Measurements from ENCODE around the gene UBTD1. TPM values are rescaled to one million over a fixed set of nuclear protein-coding genes. Genes with fewer than 3 reads are reported as not detected.

UBTD1 gene
- total RNA-seq, 4 donors from 2014 or later: 0.70 to 2.5 (median 1.4) TPM; not detected in 1

DNA sequence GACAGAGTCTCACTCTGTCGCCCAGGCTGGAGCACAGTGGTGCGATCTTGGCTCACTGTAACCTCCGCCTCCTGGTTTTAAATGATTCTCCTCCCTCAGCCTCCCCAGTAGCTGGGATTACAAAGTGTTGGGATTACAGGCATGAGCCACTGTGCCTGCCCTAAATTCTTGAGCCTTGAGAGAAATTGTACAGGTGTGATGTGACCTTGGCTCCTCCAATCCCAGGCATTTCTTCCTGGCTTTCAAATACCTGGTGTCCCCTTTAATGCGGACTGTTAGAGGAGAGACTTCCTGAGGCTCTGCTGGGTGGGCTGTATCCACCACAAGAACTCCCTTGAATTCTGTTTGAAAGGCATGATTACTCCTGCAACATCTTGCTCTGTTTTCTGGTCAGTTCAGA lies 119.6 kb downstream of the UBTD1 start:
- TF ChIP-seq, protein P1, sequence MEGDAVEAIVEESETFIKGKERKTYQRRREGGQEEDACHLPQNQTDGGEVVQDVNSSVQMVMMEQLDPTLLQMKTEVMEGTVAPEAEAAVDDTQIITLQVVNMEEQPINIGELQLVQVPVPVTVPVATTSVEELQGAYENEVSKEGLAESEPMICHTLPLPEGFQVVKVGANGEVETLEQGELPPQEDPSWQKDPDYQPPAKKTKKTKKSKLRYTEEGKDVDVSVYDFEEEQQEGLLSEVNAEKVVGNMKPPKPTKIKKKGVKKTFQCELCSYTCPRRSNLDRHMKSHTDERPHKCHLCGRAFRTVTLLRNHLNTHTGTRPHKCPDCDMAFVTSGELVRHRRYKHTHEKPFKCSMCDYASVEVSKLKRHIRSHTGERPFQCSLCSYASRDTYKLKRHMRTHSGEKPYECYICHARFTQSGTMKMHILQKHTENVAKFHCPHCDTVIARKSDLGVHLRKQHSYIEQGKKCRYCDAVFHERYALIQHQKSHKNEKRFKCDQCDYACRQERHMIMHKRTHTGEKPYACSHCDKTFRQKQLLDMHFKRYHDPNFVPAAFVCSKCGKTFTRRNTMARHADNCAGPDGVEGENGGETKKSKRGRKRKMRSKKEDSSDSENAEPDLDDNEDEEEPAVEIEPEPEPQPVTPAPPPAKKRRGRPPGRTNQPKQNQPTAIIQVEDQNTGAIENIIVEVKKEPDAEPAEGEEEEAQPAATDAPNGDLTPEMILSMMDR (IDR thresholded peaks at IDR 0.05): no peak
- no peak for TF ChIP-seq POLR2A (IDR thresholded peaks at IDR 0.05)
- Histone ChIP-seq H3K9me3 (no peaks in the 10 kb centered on the region), H3K36me3 (no peaks in the 10 kb centered on the region), H3K27me3 (no peaks in the 10 kb centered on the region), H3K4me3 (no peak overlapping the region), H3K4me1 (no peaks in the 10 kb centered on the region), H3K27ac (no peak overlapping the region)
- no peak for DNase-seq

DNA sequence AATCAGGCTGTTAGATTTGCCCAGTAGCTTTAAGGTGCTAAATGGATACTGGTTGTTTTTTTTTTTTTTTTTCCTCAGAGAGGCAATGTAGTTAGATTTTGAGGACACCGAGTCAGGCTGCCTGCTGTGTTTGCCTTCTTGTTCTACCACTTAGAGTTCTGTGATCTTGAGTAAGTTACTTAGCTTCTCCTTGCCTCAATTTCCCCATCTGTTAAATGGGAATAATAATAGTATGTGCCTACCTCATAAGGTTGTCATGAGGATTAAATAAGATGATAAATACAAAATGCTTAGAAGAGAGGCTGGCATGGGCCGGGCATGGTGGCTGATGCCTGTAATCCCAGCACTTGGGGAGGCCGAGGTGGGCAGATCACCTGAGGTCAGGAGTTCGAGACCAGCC lies 120.0 kb downstream of the UBTD1 start:
- TF ChIP-seq, protein P1 (IDR thresholded peaks at IDR 0.05): no peak
- no peak for TF ChIP-seq POLR2A (IDR thresholded peaks at IDR 0.05)
- no peaks in the 10 kb centered on the region for H3K27me3 ChIP-seq
- H3K27ac ChIP-seq: no peak overlapping the region
- H3K9me3 ChIP-seq: no peaks in the 10 kb centered on the region
- H3K4me1 ChIP-seq: no peaks in the 10 kb centered on the region
- H3K36me3 ChIP-seq: no peaks in the 10 kb centered on the region
- H3K4me3 ChIP-seq: no peak overlapping the region
- DNase-seq: no peak

Other genes starting within 250 kb of the UBTD1 start
- 10 to 100 TPM in 1 of 4 donors, 1 to 10 TPM in 3; 4.9 to 28.9 (median 7.3) TPM for gene ARHGAP19, start 206.3 kb upstream of the UBTD1 start, total RNA-seq
- gene FRAT1, start 179.7 kb upstream of the UBTD1 start, total RNA-seq: 1 to 10 TPM; 1.7 to 9.7 (median 6.9) TPM
- 10 to 100 TPM; 19.0 to 31.7 (median 24.0) TPM for gene FRAT2, start 164.2 kb upstream of the UBTD1 start, total RNA-seq
- gene RRP12, start 97.6 kb upstream of the UBTD1 start, total RNA-seq: 10 to 100 TPM in 3 of 4 donors, 1 to 10 TPM in 1; 9.1 to 42.9 (median 22.5) TPM
- 100 to 1,000 TPM; 118 to 244 (median 166) TPM for gene PGAM1, start 72.7 kb upstream of the UBTD1 start, total RNA-seq
- 10 to 100 TPM; 17.9 to 27.7 (median 23.0) TPM for gene EXOSC1, start 52.9 kb upstream of the UBTD1 start, total RNA-seq
- 10 to 100 TPM; 25.6 to 38.3 (median 28.4) TPM for gene ZDHHC16, start 52.7 kb upstream of the UBTD1 start, total RNA-seq
- gene MMS19, start 502 bp upstream of the UBTD1 start, total RNA-seq: 100 to 1,000 TPM in 1 of 4 donors, 10 to 100 TPM in 3; 80.2 to 127 (median 85.7) TPM
- not detected for gene ANKRD2, start 73.9 kb downstream of the UBTD1 start, total RNA-seq
- gene HOGA1, start 85.5 kb downstream of the UBTD1 start, total RNA-seq: under 1 TPM in 1 of 4 donors, not detected in 3; 0.40 TPM
- not detected for gene C10orf62, start 90.8 kb downstream of the UBTD1 start, total RNA-seq
- 1 to 10 TPM in 1 of 4 donors, under 1 TPM in 2, not detected in 1; 0.35 to 1.4 (median 0.54) TPM for gene MORN4, start 134.6 kb downstream of the UBTD1 start, total RNA-seq
- gene PI4K2A, start 141.7 kb downstream of the UBTD1 start, total RNA-seq: 10 to 100 TPM; 11.6 to 23.5 (median 19.4) TPM
- 10 to 100 TPM; 15.7 to 66.5 (median 47.4) TPM for gene AVPI1, start 188.3 kb downstream of the UBTD1 start, total RNA-seq
- gene MARVELD1, start 214.8 kb downstream of the UBTD1 start, total RNA-seq: 10 to 100 TPM in 1 of 4 donors, 1 to 10 TPM in 3; 3.5 to 10.3 (median 7.1) TPM
- 100 to 1,000 TPM in 1 of 4 donors, 10 to 100 TPM in 3; 61.1 to 121 (median 89.3) TPM for gene ZFYVE27, start 238.2 kb downstream of the UBTD1 start, total RNA-seq

Measured in Peyer's patch (tissue), 4 donors.